KG1 (cell line): ENCODE results near the gene ZFAND2A.

ENCODE experiments used
- DNase-seq: peaks from one replicate; lab custom pipeline; 2025; lab: John Stamatoyannopoulos, UW

Gene ZFAND2A

DNA sequence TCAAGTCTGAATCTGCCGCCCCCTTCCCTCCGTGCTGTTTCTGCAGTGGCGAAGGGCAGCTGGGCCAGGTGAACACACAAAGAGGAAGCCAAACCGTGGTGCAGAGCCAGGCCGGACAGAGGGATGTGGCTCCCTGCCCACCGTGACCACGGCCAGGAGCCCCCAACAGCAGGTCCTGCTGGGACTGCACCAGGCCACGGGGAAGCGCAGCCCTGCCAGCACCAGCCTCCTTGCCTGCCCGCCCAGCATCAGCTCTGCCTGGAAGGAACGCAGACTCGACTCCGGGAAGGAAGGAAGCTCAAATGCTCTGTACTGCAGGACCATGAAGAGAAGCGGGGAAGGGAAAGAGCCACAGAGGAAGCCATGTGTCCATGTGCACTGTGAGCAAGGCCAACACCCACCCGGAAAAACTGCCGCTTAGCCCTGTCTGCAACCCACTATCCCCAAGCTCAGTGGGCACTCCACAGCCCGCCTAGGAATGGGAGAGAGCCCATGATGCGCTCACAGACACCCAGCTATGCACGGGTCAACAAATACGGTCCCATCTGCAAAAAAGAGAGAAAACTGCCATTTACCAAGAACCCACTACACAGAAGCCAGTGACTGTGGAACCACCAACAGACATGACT, 53.1 kb downstream of the ZFAND2A start:
- DNase-seq: no peak

DNA sequence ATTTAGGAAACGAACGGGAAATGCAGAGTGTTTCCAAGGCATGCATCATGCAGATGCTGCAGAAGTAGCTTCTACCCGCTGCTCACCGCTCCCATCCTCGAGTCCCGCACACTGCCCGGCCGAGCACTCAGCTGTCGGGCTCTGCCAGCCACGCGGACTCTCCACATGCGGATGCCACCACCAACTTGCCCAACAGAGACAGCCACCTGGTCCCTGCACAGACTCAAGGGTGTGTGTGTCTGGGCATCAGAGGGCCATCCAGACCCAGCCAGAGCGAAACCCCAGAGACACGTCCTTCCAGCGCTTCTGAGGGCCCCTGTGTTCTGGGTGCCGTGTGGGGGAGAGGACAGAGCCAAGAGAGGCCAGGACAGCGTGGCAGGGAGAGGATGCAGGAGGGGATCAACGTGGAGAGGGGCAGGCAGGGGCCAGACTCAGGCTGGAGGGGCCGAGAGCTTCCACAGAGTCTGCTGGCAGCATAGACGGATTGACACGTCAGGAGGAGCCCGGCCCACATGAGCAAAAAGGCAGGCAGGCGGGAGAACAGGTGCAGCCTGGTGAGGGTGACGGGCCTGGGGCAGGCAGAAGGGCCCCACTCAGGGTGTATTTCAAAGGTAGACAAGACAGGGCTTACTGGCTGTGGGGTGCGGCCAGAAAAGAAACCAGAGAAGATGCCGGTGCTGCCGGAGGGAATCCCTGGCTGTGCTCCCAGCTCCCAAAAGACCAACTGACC, 53.8 kb downstream of the ZFAND2A start:
- DNase-seq: no peak

DNA sequence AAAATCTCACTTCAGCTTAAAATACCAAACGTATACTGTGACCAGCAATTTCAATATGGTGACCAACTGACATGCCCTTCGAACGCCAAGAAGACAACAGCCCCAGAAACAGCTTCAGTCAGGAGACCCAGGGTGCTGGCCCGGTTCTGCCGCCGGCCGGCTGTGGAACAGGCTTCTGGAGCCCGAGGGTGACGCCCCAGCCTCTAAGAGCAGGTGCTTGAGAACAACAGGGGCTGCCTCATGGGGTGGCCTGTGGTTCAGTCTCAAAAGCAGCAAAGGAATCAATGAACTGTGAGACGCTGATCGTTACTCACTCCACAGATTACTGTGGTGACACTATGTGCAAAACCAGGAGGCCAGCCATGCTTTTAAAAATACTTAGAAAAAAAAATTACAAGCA, 54.8 kb downstream of the ZFAND2A start:
- no peak for DNase-seq

DNA sequence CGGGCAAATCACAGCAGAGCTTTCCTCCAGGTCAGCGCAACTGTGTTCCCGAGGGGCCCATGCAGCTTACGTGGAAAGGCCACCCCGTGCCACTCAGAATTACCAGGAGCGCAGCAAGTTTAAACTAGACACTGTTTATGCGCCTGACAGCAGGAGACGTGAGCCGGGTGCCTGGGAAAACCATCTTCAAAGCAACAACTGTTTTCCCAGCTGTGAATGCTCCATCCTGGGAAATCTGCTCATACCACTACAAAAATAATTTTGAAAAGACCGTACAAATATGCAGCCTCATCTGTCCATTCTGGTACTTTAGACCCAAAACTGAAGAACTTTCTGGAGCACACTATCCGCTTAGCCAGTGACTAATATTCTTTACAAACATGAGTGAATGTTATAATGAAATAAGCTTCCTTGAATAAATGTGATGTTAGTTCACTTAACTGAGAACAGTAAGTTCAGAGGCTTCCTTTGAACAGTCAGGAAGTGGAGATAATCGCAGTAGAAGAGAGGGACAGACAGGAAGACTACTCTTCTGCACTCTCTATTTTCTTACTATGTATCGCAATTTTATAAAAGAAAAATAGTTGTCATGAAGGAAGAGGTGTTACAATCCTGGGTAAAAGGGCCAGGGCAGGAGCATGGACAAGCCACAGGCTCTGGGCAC, 55.3 kb downstream of the ZFAND2A start:
- DNase-seq: no peak

DNA sequence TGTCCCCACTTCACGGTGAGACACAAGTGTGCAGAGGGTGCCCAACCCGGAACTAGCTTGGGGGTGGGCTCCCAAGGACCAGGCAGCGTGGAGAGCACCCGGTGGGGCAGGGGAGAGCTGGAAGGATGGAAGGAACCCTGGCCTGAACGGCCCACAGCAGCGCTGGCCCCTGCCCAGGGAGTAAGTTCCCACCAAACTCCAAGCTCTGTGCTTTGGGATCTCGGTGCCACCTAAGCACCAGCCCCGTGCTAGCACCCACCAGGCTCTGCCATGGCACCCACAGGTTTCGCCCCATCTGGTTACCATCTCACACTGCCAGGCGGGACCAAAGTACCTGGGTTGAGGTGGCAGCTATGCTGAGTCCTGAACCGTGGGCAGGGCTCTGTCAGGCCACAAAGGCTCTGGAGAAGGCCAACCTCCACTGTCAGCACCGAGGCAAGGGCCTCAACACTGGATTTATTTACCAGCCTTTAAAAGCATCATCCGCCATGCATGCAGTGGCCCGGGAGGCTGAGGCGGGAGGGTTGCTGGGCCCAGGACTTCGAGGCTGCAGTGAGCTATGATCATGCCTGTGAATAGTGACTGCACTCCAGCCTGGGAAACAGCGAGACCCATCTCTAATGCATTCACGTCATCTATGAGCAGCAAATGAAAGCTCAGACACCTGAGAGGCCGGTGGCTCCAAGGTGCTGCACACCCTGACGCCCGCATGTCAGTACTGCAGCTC, 56.0 kb downstream of the ZFAND2A start:
- DNase-seq: no peak

DNA sequence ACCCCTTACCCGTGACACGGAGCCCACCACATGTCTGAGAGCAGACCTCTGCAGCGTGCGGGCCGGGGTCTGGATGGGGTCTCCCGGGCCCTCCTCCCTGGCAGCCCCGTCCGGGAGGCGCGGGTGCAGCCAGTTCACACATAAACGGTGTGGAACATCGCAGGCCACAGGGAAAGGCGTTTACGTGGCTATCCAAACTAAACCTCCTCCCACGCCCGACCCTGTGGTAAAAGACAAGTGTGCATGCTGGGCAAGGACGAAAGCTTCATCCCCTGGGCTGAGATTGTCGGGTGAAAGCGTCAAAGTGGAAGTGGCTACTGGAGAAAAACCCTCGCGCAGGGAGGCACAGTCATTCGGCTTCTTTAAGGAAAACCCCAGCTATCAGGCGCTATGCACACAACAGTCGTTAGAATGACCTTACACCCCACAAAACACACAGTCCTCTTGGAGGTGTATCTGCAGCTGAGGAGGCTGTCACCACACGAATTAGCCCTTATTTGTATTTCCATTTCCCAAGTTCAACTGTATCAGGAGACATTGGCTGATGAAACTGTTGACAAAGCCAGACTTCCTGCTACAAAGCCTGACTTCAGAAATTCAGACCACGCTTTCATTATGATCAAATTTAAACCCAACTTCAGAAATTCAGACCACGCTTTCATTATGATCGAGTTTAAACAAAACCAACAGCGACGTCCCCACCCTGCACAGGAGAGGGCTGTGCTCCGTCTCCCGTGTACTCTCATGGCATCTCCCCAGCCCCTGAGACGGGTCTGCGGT, 56.8 kb downstream of the ZFAND2A start:
- DNase-seq: no peak
